ENCODE measurements around the gene RARRES2.
"Not testable (repeated sequence)": the region's sequence is repeated elsewhere in the genome, so short reads cannot be mapped to it uniquely, and the experiment has no call there.

Gene RARRES2

DNA sequence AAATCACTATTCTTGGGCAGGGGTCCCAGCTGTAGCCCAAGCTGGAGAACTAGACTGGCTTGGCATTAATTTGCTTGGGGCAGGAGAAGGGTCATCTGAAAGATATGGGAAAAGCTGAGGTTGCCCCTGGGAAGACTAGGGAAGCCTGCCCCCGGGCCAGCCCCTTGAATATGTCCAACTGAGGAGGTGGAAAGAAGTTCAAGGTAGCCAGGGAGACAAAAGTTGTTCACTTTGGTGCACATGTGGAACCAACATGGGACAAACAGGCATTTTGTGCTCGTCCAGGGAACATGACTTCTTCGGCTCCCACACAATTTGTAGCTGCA, 19.7 kb downstream of the RARRES2 start:
- DNase-seq, result no peak
- Histone ChIP-seq H3K9ac (ENCODE audit: low read length) (no peak overlapping the region), H3K27me3 (ENCODE audit: control insufficient read depth in 1 of 2, insufficient read depth in 1 of 2, low read length in 2 of 2) (peaks cover 4 to 19% of the 10 kb centered on the region in 2 experiments), H2BK12ac (ENCODE audit: low read length in 2 of 2) (peak overlapping the region in 1 of 2 experiments; percentile 10), H3K27ac (ENCODE audit: low read length, poor library complexity, severe bottlenecking) (no peak overlapping the region), H2AK5ac (ENCODE audit: low read length, severe bottlenecking) (no peak overlapping the region), H2BK120ac (ENCODE audit: low read depth, low read length) (no peak overlapping the region), H4K91ac (ENCODE audit: low read length) (no peak overlapping the region), H2BK15ac (ENCODE audit: low read depth, poor library complexity, severe bottlenecking) (no peak overlapping the region), H3K18ac (ENCODE audit: low read depth in 1 of 2, low read length in 2 of 2) (no peak overlapping the region), H3K4me2 (ENCODE audit: low read length, poor library complexity, severe bottlenecking) (no peak overlapping the region), H3K9me3 (ENCODE audit: control insufficient read depth, low read length) (no peaks in the 10 kb centered on the region), H3K4me3 (ENCODE audit: insufficient read depth in 1 of 2, low read depth in 1 of 2, low read length in 2 of 2) (no peak overlapping the region), H3K14ac (ENCODE audit: low read length in 2 of 2) (no peak overlapping the region), H2BK5ac (ENCODE audit: low read depth, low read length, poor library complexity, severe bottlenecking) (no peak overlapping the region), H3K23ac (ENCODE audit: low read length in 2 of 2) (no peak overlapping the region), H4K8ac (ENCODE audit: low read length) (no peak overlapping the region), H3K36me3 (ENCODE audit: control insufficient read depth in 1 of 2, insufficient read depth in 2 of 2, low read depth in 1 of 2, low read length in 2 of 2) (no peaks in the 10 kb centered on the region), H3K4me1 (ENCODE audit: control insufficient read depth, insufficient read depth, low read depth, low read length) (no peaks in the 10 kb centered on the region), H3K4ac (ENCODE audit: low read depth in 1 of 2, low read length in 2 of 2) (no peak overlapping the region), H3K79me1 (replicated peaks; ENCODE audit: low read length, poor library complexity, severe bottlenecking) (no peaks in the 10 kb centered on the region), H2AFZ (ENCODE audit: low read depth, low read length) (no peak overlapping the region)
- WGBS, result 76% methylated on average over 3 of the region's 3 CpGs

- no peaks in the 10 kb centered on the region for H3K9me3 ChIP-seq (ENCODE audit: control insufficient read depth, low read length)
- H2AK5ac ChIP-seq (ENCODE audit: low read length, severe bottlenecking), result no peak overlapping the region
- no peak overlapping the region for H3K23ac ChIP-seq (ENCODE audit: low read length in 2 of 2)
- peaks cover 0 to 8% of the 10 kb centered on the region in 2 experiments for H3K27me3 ChIP-seq (ENCODE audit: control insufficient read depth in 1 of 2, insufficient read depth in 1 of 2, low read length in 2 of 2)
- H2BK120ac ChIP-seq (ENCODE audit: low read depth, low read length), result no peak overlapping the region
- no peak overlapping the region for H3K27ac ChIP-seq (ENCODE audit: low read length, poor library complexity, severe bottlenecking)
- H4K91ac ChIP-seq (ENCODE audit: low read length), result no peak overlapping the region
- no peak overlapping the region for H2BK5ac ChIP-seq (ENCODE audit: low read depth, low read length, poor library complexity, severe bottlenecking)
- H3K18ac ChIP-seq (ENCODE audit: low read depth in 1 of 2, low read length in 2 of 2), result no peak overlapping the region
- H3K14ac ChIP-seq (ENCODE audit: low read length in 2 of 2), result no peak overlapping the region
- H3K9ac ChIP-seq (ENCODE audit: low read length), result no peak overlapping the region
- H3K4ac ChIP-seq (ENCODE audit: low read depth in 1 of 2, low read length in 2 of 2), result no peak overlapping the region
- no peak overlapping the region for H2BK12ac ChIP-seq (ENCODE audit: low read length in 2 of 2)
- no peak overlapping the region for H2AFZ ChIP-seq (ENCODE audit: low read depth, low read length)
- H2BK15ac ChIP-seq (ENCODE audit: low read depth, poor library complexity, severe bottlenecking), result no peak overlapping the region
- no peak overlapping the region for H4K8ac ChIP-seq (ENCODE audit: low read length)
- H3K4me3 ChIP-seq (ENCODE audit: insufficient read depth in 1 of 2, low read depth in 1 of 2, low read length in 2 of 2), result no peak overlapping the region
- WGBS, result 63% methylated on average over 6 of the region's 7 CpGs
- H3K4me2 ChIP-seq (ENCODE audit: low read length, poor library complexity, severe bottlenecking), result no peak overlapping the region
- no peaks in the 10 kb centered on the region for H3K36me3 ChIP-seq (ENCODE audit: control insufficient read depth in 1 of 2, insufficient read depth in 2 of 2, low read depth in 1 of 2, low read length in 2 of 2)
- peak; percentile 47 for DNase-seq
- no peaks in the 10 kb centered on the region for H3K4me1 ChIP-seq (ENCODE audit: control insufficient read depth, insufficient read depth, low read depth, low read length)
- H3K79me1 ChIP-seq (replicated peaks; ENCODE audit: low read length, poor library complexity, severe bottlenecking), result no peaks in the 10 kb centered on the region
These were observed 23.5 kb downstream of the RARRES2 start for GRCh38 chr7:150317748-150318444.

GRCh38 chr7:150316987-150317386, 24.4 kb downstream of the RARRES2 start:
- H2AFZ ChIP-seq (ENCODE audit: low read depth, low read length), result not testable (repeated sequence)

GRCh38 chr7:150314639-150315239, 26.7 kb downstream of the RARRES2 start:
- 96% methylated on average over 4 of the region's 5 CpGs for WGBS
- H3K18ac ChIP-seq (ENCODE audit: low read depth in 1 of 2, low read length in 2 of 2), result no peak overlapping the region

More at GRCh38 chr7:150316987-150317386, 24.4 kb downstream of the RARRES2 start:
- H3K14ac ChIP-seq (ENCODE audit: low read length in 2 of 2); H3K4me1 ChIP-seq (ENCODE audit: control insufficient read depth, insufficient read depth, low read depth, low read length); H2BK120ac ChIP-seq (ENCODE audit: low read depth, low read length); H3K36me3 ChIP-seq (ENCODE audit: control insufficient read depth in 1 of 2, insufficient read depth in 2 of 2, low read depth in 1 of 2, low read length in 2 of 2); H3K27me3 ChIP-seq (ENCODE audit: control insufficient read depth in 1 of 2, insufficient read depth in 1 of 2, low read length in 2 of 2); H3K23ac ChIP-seq (ENCODE audit: low read length in 2 of 2); H3K4ac ChIP-seq (ENCODE audit: low read depth in 1 of 2, low read length in 2 of 2); H3K9me3 ChIP-seq (ENCODE audit: control insufficient read depth, low read length); H3K27ac ChIP-seq (ENCODE audit: low read length, poor library complexity, severe bottlenecking); H4K8ac ChIP-seq (ENCODE audit: low read length); H3K9ac ChIP-seq (ENCODE audit: low read length); H2BK15ac ChIP-seq (ENCODE audit: low read depth, poor library complexity, severe bottlenecking); H3K79me1 ChIP-seq (replicated peaks; ENCODE audit: low read length, poor library complexity, severe bottlenecking); H2BK5ac ChIP-seq (ENCODE audit: low read depth, low read length, poor library complexity, severe bottlenecking); H3K4me3 ChIP-seq (ENCODE audit: insufficient read depth in 1 of 2, low read depth in 1 of 2, low read length in 2 of 2); H3K4me2 ChIP-seq (ENCODE audit: low read length, poor library complexity, severe bottlenecking); H4K91ac ChIP-seq (ENCODE audit: low read length); H2BK12ac ChIP-seq (ENCODE audit: low read length in 2 of 2); H2AK5ac ChIP-seq (ENCODE audit: low read length, severe bottlenecking); H3K18ac ChIP-seq (ENCODE audit: low read depth in 1 of 2, low read length in 2 of 2): not testable (repeated sequence)
- WGBS, result 77% methylated on average over 4 of the region's 6 CpGs
- peak; percentile 43 for DNase-seq

More at GRCh38 chr7:150314639-150315239, 26.7 kb downstream of the RARRES2 start:
- Histone ChIP-seq H3K27ac (ENCODE audit: low read length, poor library complexity, severe bottlenecking) (no peak overlapping the region), H3K27me3 (ENCODE audit: control insufficient read depth in 1 of 2, insufficient read depth in 1 of 2, low read length in 2 of 2) (peaks cover 0 to 4% of the 10 kb centered on the region in 2 experiments), H3K4me3 (ENCODE audit: insufficient read depth in 1 of 2, low read depth in 1 of 2, low read length in 2 of 2) (no peak overlapping the region), H3K9ac (ENCODE audit: low read length) (no peak overlapping the region), H3K4ac (ENCODE audit: low read depth in 1 of 2, low read length in 2 of 2) (no peak overlapping the region), H4K8ac (ENCODE audit: low read length) (no peak overlapping the region), H2BK15ac (ENCODE audit: low read depth, poor library complexity, severe bottlenecking) (no peak overlapping the region), H2BK12ac (ENCODE audit: low read length in 2 of 2) (no peak overlapping the region), H2AK5ac (ENCODE audit: low read length, severe bottlenecking) (no peak overlapping the region), H2AFZ (ENCODE audit: low read depth, low read length) (no peak overlapping the region), H3K4me2 (ENCODE audit: low read length, poor library complexity, severe bottlenecking) (no peak overlapping the region), H3K9me3 (ENCODE audit: control insufficient read depth, low read length) (no peaks in the 10 kb centered on the region), H3K79me1 (replicated peaks; ENCODE audit: low read length, poor library complexity, severe bottlenecking) (no peaks in the 10 kb centered on the region), H4K91ac (ENCODE audit: low read length) (no peak overlapping the region), H2BK120ac (ENCODE audit: low read depth, low read length) (no peak overlapping the region), H2BK5ac (ENCODE audit: low read depth, low read length, poor library complexity, severe bottlenecking) (no peak overlapping the region), H3K4me1 (ENCODE audit: control insufficient read depth, insufficient read depth, low read depth, low read length) (no peaks in the 10 kb centered on the region), H3K23ac (ENCODE audit: low read length in 2 of 2) (no peak overlapping the region), H3K36me3 (ENCODE audit: control insufficient read depth in 1 of 2, insufficient read depth in 2 of 2, low read depth in 1 of 2, low read length in 2 of 2) (no peaks in the 10 kb centered on the region), H3K14ac (ENCODE audit: low read length in 2 of 2) (no peak overlapping the region)
- DNase-seq, result no peak

Data from mesenchymal stem cell (in vitro differentiated cells and primary cell).